ENCODE data around the gene PASK.

GRCh38 chr2:241066171-241066892 lies 82.9 kb downstream of the PASK start:
- no peak for TF ChIP-seq CTCF (IDR thresholded peaks at IDR 0.05)
- no peak for TF ChIP-seq POLR2A (IDR thresholded peaks at IDR 0.05)

All from testis (tissue), 2 donors.